Sigmoid colon (tissue), 4 donors: ENCODE data around the gene ID1.

Experiments
- CTCF ChIP-seq, 4 experiments: fragments of 450-650 bp in 3 of 4; fragments of 200-600 bp in 1 of 4; IDR thresholded peaks; one replicate each; pipeline ENCODE4 v1.5.1; 2016 to 2019; ENCODE audit warnings: antibody characterized with exemption in 4 of 4, mild to moderate bottlenecking in 3 of 4, moderate library complexity in 2 of 4
- POLR2A ChIP-seq, 2 donors: fragments of 450-650 bp; IDR thresholded peaks; one replicate each; pipeline ENCODE4 v1.6.1; 2016; ENCODE audit warnings: antibody characterized with exemption in 2 of 2, mild to moderate bottlenecking in 2 of 2, moderate library complexity in 2 of 2
- POLR2AphosphoS5 ChIP-seq, 4 donors: sonication (generic); formaldehyde crosslinking; IDR thresholded peaks; one replicate each; pipeline ENCODE4 v1.6.1; 2017; ENCODE audit warnings: antibody characterized with exemption in 4 of 4

GRCh38 chr20:31560094-31560745 lies 44.9 kb upstream of the ID1 start:
- TF ChIP-seq CTCF (IDR thresholded peaks at IDR 0.05) (peak; percentile 43 to 88 (median 74)), POLR2AphosphoS5 (IDR thresholded peaks at IDR 0.05) (peak in 1 of 4 donors; percentile 10), POLR2A (IDR thresholded peaks at IDR 0.05) (no peak)
